NCI-H524 (cell line): Measurements from ENCODE around the gene SORT1.
"Not testable (repeated sequence)": the region's sequence is repeated elsewhere in the genome, so short reads cannot be mapped to it uniquely, and the experiment has no call there.

ENCODE experiments used
- DNase-seq, 2 experiments: peaks; one replicate each; lab custom pipeline; 2025; lab: John Stamatoyannopoulos, UW

The SORT1 gene

DNA sequence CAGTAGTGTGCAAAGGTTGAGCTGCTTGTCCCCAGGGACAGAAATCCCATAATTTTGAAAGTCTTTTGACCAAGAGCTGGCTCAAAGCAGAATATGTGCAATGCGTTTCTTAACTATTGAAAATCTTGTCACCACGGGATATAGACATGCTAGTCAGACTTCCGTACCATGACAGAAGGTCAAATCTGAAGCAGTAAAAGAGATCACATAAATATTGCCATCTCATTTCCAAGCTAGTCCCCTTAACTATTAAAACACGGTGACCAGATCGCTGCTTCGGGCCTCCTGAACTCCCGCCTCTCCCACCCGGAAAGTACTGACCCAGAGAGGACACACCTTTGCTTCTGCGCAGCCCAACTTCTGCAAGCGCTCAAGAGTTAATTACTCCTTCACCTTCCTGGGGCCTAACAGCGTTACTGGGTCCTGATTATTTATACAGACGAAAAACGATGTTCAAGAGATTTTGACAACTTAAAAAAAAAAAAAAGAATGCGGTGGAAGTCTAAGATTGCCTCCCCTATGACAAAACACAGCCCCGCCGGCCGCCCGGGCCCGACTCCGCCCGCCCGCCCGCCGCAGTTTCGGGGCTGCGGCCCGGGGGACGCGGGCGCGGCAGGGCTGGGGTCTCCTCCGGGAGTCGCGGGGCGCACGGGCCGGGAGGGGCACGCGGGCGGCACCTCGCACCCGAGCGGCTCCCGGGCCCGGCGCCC lies 692 bp downstream of the SORT1 start:
- peak in 1 of 2 experiments; percentile 22 for DNase-seq

DNA sequence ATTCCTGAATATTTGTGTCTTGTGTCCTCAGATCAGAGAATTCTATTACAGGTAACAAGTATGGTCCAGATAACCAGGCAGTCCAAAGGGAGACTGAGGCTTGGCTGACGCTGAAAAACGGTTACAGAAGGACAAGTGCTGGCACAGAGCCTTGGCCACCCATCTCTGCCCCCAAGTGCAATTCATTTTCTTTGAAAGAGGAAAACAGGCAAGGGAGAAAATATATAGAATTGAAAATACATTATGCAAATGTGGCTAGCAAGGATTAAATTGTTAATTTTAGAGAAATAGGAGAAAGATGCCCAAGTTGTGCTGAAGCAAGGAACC lies 1.2 kb downstream of the SORT1 start:
- DNase-seq, result no peak

DNA sequence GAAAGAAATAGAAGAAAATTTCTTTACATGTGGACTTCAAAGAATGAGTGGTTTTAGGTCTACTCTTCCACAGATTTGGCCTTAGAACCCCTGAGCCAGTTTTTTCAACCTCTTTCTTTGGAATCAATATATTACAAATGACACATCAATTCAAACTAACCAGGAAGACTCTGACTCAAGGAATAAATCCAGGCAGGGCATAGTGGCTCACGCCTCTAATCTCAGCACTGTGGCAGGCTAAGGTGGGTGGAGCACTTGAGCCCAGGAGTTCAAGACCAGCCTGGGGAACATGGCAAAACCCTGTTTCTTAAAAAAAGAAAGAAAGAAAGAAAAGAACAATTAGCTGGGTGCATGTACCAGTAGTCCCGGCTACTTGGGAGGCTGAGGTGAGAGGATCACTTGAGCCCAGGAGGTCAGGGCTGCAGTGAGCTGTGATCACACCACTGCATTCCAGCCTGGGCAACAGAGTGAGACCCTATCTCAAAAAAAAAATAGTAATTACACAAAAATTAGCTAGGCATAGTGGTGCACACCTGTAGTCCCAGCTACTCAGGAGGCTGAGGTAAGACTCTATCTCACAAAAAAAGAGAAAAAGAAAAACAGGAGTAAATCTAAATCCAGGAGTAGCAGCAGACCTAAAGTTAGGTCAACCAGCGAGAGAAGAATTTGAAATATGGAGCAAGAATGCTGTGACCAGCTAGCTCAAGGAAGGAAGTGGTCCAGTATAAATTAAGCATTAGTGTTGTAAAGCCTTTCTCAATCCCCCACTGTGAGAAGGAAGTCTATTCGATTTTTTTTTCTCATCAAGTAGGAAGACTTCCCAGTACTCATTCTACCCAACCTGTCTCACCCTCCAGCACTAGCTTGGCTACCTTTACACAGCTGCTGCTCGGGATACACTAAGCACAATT lies 1.9 kb downstream of the SORT1 start:
- no peak for DNase-seq

DNA sequence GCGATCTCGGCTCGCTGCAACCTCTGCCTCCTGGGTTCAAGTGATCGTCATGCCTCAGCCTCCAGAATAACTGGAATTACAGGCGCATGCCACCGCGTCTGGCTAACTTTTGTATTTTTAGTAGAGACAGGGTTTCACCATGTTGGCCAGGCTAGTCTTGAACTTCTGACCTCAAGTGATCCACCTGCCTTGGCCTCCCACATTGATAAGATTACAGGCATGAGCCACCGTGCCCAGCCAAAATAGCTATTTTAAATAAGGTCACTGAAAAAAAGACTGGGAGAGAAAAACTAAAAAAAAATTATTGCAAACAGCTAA lies 2.5 kb downstream of the SORT1 start:
- not testable (repeated sequence) for DNase-seq

DNA sequence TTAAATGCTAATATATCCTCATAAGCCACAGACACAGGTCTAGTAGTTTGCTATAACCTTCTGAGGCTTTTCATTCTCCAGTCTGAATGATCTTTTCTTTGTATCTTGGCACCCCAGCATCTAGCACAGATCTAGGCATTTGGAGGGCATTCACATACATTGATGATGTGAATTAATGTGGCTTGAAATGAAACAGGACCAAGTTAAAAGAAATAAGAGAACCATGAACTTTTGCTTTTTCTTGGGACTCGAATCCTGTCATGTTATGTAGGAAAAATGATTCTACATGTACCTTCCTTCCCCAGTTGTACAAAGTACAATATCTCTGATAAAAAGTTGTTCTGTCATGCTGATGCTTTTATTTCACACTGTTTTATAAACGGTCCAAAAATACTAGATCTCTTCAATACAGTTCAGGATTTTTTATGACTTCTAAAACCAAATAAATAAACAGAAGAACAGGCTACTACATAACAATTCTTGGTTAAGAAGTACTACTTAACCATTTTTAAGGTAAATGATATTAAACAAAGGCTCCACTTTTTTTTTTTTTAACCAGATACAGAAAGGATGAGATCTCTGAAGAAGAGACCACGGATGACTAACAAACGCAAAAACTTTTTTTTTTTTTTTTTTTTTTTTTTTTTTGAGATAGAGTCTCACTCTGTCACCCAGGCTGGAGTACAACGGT lies 3.0 kb downstream of the SORT1 start:
- DNase-seq, result no peak

DNA sequence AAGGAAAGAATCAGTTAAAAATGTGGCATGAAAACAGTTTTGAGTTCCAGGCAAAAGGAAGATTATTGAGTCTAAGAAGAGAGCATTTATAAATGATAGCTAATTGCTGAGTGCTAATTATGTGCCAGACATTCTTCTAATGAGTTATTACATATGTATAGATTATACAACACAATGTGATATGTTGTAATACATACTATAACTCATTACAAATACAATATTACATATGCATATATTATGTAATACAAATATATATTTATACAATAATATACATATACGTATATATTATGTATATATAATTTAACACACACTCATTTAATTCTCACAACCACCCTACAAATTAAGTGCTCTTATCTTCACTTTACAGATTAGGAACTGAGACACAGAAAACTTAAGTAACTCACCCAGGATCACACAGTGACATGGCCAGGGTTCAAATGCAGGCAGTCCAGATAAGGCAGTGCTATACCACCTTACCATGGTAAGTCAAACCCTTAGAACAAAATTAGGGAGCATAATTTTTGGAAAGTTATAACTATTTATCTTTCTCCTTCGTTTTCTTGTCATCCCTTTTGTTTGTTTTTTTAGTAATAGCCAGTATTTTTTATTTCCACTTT lies 4.0 kb downstream of the SORT1 start:
- DNase-seq, result no peak

- no peak for DNase-seq
Observed at GRCh38 chr1:109392788-109393616, 4.7 kb downstream of the SORT1 start.

DNA sequence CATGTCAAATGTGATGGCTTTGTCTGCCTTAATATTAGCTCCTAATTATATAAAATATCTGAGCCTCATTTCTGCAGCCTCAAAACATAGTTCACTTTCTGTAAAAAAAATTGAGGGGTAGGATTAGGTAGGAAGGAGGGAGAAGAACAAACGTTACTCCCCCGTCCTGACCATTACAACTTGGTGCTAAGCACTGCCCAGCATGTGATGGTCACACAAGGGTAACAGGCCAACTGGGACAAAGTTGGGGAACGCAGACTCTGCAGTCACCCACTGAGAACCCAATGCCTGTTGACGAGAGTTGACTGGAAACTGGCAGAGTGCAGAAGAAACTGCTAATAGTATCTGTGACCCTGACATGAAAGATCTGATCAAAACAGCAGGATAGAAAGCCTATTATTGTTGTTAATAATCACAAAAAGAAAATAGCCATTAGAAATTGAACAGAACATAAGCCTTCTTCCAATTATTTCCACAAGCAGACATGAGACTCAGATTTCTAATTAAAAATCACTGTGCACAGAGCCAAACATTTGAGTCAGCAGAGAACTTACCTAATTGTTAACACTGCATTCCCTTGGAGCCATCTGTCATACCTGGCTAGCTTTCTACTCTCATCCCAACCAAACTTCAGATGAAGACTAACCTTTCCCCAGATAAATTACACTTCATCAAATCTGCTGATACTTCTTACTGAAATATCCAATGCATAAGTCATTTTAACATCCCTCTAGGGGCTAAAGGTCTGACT lies 5.5 kb downstream of the SORT1 start:
- DNase-seq, result no peak

DNA sequence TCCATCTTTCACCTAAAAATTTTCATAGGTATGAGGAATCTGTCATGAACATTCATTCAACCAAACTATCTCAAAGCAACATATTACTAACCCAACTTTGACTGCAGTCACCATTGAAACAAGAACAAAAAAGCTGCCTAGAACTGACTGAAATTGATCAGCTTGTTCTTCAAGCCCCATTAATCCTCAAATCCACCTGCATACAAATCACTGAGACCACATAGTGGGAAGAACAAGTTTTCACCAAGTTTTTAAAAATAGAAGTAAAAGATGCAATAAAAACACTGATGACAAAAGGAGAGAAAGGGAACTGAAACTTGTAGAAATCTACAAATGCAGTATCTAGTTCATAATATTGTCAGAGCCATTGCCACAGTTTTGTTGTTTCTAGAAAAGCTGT lies 6.1 kb downstream of the SORT1 start:
- no peak for DNase-seq

GRCh38 chr1:109391157-109391556 lies 6.6 kb downstream of the SORT1 start:
- DNase-seq, result no peak

DNA sequence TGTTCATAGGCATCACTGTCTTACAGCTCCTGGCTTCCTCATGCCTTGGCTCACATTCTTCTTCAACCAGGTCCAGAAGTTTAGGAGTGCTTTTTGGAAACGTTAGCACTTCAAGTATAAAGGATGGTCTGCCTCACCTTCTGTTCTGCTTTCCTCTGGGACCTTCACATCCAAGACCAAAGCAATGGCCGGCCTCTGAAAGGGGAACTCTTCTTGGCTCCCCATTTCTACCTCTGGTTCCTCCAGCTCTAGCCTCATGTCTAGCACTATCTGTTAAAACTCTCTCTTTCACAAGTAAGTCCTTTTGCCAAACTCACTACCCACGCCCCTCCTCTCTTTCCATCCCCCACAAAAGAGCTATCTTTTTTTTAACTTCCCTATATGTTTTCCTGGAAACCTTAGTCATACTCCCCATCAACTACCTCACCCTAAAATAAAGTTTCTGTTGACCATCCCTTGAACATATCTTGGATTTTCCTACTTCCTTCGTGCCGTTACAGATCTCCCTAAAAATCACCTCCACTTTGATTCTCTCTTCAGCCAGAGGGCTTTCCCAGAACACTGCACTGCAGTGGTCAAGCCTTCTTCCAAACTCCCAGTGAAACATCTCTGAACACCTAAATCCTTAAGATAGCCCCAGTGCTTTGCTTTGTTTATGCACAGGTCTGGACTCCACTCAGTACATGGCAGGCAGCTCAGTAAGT lies 7.9 kb downstream of the SORT1 start:
- DNase-seq, result no peak

DNA sequence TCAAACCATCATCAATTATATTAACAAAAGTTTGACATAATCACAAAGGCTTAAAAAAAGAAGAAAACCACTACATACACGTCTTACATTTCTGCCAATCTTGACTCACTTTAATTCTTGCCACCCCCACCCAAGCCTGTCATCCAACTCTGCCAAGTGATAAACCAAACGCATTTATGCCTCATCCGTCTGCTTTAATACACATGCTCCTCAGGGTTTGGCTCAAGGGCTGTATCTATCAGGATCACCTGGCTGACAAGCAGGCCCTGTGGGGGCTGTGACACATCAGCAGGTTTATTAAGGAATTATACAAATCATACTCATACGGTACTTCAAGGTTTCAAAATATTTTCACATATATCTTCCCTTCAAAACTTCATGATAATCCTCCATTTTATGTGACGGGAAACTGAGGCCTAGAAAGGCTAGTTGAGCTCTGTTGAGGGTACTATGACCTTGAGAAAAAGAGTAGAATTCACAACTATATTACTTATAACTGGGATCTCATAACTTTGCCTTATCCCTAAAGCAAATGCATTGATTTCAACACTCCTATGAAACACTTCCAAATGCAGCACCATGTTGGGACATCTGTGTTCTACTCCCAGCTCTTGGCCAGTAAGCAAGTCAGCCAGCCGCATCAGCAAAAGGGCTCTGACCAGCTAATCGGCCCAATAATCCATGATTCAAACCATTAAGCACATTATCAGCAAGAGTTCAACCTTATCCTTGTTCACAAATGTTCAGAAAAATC lies 8.7 kb downstream of the SORT1 start:
- no peak for DNase-seq

DNA sequence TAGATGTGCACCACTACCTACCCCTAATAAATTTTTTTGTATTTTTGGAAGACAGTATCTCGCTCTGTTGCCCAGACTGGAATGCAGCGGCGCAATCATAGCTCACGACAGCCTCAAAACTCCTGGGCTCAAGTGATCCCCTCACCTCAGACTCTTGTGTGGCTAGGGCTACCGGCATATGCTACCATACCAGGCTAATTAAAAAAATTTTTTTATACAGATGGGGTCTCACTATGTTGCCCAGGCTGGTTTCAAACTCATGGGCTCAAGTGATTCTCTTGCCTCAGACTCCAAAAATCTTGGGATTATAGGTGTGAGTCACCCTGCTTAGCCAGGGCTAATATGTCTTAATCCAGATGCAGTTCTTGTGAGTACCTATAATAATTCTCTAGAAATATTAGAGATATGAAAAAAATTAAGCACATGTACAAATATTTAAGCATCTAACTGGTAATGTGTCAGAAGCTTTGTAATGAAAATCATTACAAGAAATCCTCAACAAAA lies 9.5 kb downstream of the SORT1 start:
- no peak for DNase-seq

GRCh38 chr1:109386054-109386717 lies 11.5 kb downstream of the SORT1 start:
- DNase-seq, result no peak

GRCh38 chr1:109385417-109385816 lies 12.3 kb downstream of the SORT1 start:
- no peak for DNase-seq

GRCh38 chr1:109383854-109384253 lies 13.9 kb downstream of the SORT1 start:
- no peak for DNase-seq

- no peak for DNase-seq
Observed at GRCh38 chr1:109383087-109383779, 14.5 kb downstream of the SORT1 start.

GRCh38 chr1:109381573-109381972 lies 16.1 kb downstream of the SORT1 start:
- no peak for DNase-seq
